Stomach (tissue), 4 donors: ENCODE results near the gene MAP7.

Experiments
- EP300 ChIP-seq: sonication (generic); formaldehyde crosslinking; IDR thresholded peaks from one replicate; pipeline ENCODE4 v1.6.1; 2017; ENCODE audit warnings: antibody characterized with exemption
- POLR2A ChIP-seq, 4 donors: fragments of 450-650 bp; IDR thresholded peaks; one replicate each; pipeline ENCODE4 v1.6.1; 2016; ENCODE audit warnings: antibody characterized with exemption in 4 of 4, control low read depth in 2 of 4, mild to moderate bottlenecking in 1 of 4, moderate library complexity in 1 of 4
- POLR2AphosphoS5 ChIP-seq, 3 donors: sonication (generic); formaldehyde crosslinking; IDR thresholded peaks; one replicate each; pipeline ENCODE4 v1.6.1; 2016; ENCODE audit warnings: antibody characterized with exemption in 3 of 3
- TF ChIP-seq, protein P1 (sequence below), 7 experiments: fragments of 450-650 bp in 4 of 7; fragments of 200-600 bp in 3 of 7; sonication (generic) in 3 of 7; IDR thresholded peaks; one replicate each; pipeline ENCODE4 v1.5.1; 2016 to 2019; ENCODE audit warnings: antibody characterized with exemption in 7 of 7, control low read depth in 2 of 7, mild to moderate bottlenecking in 1 of 7

- TF ChIP-seq, protein P1, sequence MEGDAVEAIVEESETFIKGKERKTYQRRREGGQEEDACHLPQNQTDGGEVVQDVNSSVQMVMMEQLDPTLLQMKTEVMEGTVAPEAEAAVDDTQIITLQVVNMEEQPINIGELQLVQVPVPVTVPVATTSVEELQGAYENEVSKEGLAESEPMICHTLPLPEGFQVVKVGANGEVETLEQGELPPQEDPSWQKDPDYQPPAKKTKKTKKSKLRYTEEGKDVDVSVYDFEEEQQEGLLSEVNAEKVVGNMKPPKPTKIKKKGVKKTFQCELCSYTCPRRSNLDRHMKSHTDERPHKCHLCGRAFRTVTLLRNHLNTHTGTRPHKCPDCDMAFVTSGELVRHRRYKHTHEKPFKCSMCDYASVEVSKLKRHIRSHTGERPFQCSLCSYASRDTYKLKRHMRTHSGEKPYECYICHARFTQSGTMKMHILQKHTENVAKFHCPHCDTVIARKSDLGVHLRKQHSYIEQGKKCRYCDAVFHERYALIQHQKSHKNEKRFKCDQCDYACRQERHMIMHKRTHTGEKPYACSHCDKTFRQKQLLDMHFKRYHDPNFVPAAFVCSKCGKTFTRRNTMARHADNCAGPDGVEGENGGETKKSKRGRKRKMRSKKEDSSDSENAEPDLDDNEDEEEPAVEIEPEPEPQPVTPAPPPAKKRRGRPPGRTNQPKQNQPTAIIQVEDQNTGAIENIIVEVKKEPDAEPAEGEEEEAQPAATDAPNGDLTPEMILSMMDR (IDR thresholded peaks at IDR 0.05): no peak
- no peak for TF ChIP-seq POLR2A (IDR thresholded peaks at IDR 0.05)
- no peak for TF ChIP-seq POLR2AphosphoS5 (IDR thresholded peaks at IDR 0.05)
- no peak for TF ChIP-seq EP300
Measured at GRCh38 chr6:136521427-136521826, 28.8 kb downstream of the MAP7 start.
